HL-60 (cell line): ENCODE measurements around the gene AKAP12.

Source experiments
- DNase-seq, 2 experiments: peaks; one replicate each; pipeline ENCODE4 v3.0.0-alpha.2; 2010 to 2020; ENCODE audit warnings: low read depth in 1 of 2, low spot score in 1 of 2
- H3K27ac ChIP-seq: fragments of 250-450 bp; sonication (Bioruptor Pico); replicated peaks from 2 replicates; pipeline ENCODE4 v1.5.1; 2020; ENCODE audit warnings: mild to moderate bottlenecking, moderate library complexity
- H3K27me3 ChIP-seq: fragments of 250-450 bp; sonication (Bioruptor Pico); 2 replicates; pipeline ENCODE4 v1.5.1; 2021; ENCODE audit warnings: mild to moderate bottlenecking, moderate library complexity; ENCODE audit not compliant: insufficient read depth, poor library complexity, severe bottlenecking
- H3K4me3 ChIP-seq: replicated peaks from 2 replicates; pipeline ENCODE4 v1.5.1; 2011; ENCODE audit warnings: mild to moderate bottlenecking, control low read depth, low read length; ENCODE audit not compliant: insufficient read depth
- GABPA ChIP-seq: IDR thresholded peaks from 2 replicates; pipeline ENCODE4 v1.6.1; 2012; ENCODE audit warnings: low read depth
- POLR2AphosphoS5 ChIP-seq: IDR thresholded peaks from 2 replicates; pipeline ENCODE4 v1.6.1; 2012; ENCODE audit warnings: low read depth
- SPI1 ChIP-seq: IDR thresholded peaks from 2 replicates; pipeline ENCODE4 v1.6.1; 2012; ENCODE audit warnings: low read depth, mild to moderate bottlenecking, borderline replicate concordance
- TF ChIP-seq, protein P1 (sequence below): IDR thresholded peaks from one replicate; pipeline ENCODE4 v1.5.1; 2011; ENCODE audit warnings: low read length, control low read depth, inconsistent platforms; ENCODE audit not compliant: insufficient read depth
- TF ChIP-seq, protein P2 (sequence below): IDR thresholded peaks from 2 replicates; pipeline ENCODE4 v1.6.1; 2012; ENCODE audit warnings: low read depth; ENCODE audit not compliant: insufficient replicate concordance

AKAP12 gene

DNA sequence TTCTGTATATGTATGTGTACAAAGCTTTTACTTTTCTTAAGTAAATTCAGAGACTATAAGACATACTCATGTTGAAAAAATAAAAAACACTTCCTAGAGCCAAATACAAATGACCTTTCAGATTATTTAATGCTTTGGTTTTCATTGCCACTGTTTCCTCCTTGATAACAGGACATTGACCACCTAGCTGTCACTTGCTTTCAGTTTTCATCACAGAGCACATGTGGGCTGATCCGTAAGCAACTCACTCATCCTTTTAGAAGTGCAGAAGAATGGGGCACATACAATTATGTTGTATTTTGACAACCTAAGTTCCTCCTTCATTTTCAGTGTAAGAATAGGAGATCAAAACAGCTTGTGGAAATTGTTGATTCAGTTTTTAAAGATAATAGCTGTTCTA is 145.4 kb downstream of the AKAP12 start:
- no peak for DNase-seq
- Histone ChIP-seq H3K27ac (no peak overlapping the region), H3K27me3 (no peaks in the 10 kb centered on the region)

DNA sequence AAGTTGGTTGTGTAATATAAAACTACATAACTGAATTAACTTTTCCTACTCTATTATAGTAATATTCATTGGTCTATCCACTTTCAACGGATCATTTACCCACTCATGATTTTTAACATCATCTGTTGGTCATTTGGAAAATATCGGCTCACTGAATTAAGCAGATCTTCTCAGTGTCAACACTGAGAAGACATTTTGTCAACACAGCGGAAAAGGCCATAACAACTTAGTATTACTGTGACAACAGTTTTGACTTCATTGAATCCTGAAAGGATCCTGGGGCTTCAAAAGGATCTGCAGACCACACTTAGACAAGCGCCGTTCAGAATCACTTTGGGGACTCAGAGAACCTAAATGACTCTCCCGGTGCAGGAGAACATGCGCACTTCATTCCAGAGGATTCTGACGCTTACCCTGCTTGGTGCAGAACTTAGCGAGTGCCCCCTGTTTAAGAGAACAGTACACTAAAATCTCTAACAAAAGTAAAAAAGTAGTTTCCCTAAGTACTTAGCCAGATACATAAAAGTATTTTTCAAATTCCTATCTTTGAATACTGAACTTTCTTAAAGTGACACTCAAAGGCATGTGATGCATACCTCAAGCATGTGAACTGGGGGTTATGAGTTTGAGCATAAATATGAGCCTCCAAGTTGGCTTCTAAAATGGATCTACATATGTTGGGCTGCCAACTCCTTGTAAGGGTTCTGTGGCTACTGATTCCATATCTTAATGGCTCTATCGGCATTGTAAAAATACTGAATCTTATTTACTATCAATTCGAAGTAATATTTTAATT is 147.6 kb downstream of the AKAP12 start:
- no peak overlapping the region for H3K4me3 ChIP-seq
- no peak for DNase-seq
- TF ChIP-seq, protein P1, sequence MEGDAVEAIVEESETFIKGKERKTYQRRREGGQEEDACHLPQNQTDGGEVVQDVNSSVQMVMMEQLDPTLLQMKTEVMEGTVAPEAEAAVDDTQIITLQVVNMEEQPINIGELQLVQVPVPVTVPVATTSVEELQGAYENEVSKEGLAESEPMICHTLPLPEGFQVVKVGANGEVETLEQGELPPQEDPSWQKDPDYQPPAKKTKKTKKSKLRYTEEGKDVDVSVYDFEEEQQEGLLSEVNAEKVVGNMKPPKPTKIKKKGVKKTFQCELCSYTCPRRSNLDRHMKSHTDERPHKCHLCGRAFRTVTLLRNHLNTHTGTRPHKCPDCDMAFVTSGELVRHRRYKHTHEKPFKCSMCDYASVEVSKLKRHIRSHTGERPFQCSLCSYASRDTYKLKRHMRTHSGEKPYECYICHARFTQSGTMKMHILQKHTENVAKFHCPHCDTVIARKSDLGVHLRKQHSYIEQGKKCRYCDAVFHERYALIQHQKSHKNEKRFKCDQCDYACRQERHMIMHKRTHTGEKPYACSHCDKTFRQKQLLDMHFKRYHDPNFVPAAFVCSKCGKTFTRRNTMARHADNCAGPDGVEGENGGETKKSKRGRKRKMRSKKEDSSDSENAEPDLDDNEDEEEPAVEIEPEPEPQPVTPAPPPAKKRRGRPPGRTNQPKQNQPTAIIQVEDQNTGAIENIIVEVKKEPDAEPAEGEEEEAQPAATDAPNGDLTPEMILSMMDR = no peak
- TF ChIP-seq SPI1 = no peak
- TF ChIP-seq, protein P2, sequence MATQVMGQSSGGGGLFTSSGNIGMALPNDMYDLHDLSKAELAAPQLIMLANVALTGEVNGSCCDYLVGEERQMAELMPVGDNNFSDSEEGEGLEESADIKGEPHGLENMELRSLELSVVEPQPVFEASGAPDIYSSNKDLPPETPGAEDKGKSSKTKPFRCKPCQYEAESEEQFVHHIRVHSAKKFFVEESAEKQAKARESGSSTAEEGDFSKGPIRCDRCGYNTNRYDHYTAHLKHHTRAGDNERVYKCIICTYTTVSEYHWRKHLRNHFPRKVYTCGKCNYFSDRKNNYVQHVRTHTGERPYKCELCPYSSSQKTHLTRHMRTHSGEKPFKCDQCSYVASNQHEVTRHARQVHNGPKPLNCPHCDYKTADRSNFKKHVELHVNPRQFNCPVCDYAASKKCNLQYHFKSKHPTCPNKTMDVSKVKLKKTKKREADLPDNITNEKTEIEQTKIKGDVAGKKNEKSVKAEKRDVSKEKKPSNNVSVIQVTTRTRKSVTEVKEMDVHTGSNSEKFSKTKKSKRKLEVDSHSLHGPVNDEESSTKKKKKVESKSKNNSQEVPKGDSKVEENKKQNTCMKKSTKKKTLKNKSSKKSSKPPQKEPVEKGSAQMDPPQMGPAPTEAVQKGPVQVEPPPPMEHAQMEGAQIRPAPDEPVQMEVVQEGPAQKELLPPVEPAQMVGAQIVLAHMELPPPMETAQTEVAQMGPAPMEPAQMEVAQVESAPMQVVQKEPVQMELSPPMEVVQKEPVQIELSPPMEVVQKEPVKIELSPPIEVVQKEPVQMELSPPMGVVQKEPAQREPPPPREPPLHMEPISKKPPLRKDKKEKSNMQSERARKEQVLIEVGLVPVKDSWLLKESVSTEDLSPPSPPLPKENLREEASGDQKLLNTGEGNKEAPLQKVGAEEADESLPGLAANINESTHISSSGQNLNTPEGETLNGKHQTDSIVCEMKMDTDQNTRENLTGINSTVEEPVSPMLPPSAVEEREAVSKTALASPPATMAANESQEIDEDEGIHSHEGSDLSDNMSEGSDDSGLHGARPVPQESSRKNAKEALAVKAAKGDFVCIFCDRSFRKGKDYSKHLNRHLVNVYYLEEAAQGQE = no peak
- TF ChIP-seq GABPA = no peak

More for the DNA sequence above, 145.4 kb downstream of the AKAP12 start:
- no peak overlapping the region for H3K4me3 ChIP-seq
- TF ChIP-seq POLR2AphosphoS5 = no peak
- TF ChIP-seq, protein P1 = no peak
- TF ChIP-seq, protein P2 = no peak
- no peak for TF ChIP-seq GABPA
- TF ChIP-seq SPI1 = no peak

DNA sequence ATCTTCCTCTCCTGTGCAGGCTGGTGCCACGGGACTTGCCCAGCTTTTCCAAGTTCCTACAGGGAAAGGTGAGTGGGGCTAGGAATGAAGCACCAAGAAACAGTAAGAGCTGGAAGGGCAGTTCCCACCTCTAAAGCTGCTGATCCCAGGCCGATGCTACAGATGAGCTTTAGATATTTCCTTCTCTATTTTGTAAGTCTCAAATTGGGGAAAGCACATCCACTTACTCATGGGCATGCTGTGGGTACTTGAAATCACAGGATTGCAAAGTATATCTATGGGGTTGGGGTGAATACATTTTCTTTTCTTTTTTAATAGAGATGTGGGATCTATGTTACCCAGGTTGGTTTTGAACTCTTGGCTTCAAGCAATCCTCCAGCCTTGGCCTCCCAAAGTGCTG is 148.5 kb downstream of the AKAP12 start:
- H3K27ac ChIP-seq = no peak overlapping the region
- TF ChIP-seq GABPA = no peak
- TF ChIP-seq SPI1 = no peak
- TF ChIP-seq, protein P2 = no peak
- no peak for TF ChIP-seq POLR2AphosphoS5
- TF ChIP-seq, protein P1 = no peak

More for the DNA sequence above, 147.6 kb downstream of the AKAP12 start:
- Histone ChIP-seq H3K27ac (no peak overlapping the region), H3K27me3 (no peaks in the 10 kb centered on the region)

More for the DNA sequence above, 148.5 kb downstream of the AKAP12 start:
- DNase-seq = no peak
- H3K4me3 ChIP-seq = no peak overlapping the region
- no peaks in the 10 kb centered on the region for H3K27me3 ChIP-seq
